ENCODE results near the gene RRP1B. TPM values are rescaled to one million over a fixed set of nuclear protein-coding genes. Genes with fewer than 3 reads are reported as not detected.

RRP1B gene
- total and polyA plus RNA-seq, 2 of the 13 experiments (the other 11 are each of a cell fraction or from before 2014, with no cell fraction given), result 16.3 to 46.2 TPM

DNA sequence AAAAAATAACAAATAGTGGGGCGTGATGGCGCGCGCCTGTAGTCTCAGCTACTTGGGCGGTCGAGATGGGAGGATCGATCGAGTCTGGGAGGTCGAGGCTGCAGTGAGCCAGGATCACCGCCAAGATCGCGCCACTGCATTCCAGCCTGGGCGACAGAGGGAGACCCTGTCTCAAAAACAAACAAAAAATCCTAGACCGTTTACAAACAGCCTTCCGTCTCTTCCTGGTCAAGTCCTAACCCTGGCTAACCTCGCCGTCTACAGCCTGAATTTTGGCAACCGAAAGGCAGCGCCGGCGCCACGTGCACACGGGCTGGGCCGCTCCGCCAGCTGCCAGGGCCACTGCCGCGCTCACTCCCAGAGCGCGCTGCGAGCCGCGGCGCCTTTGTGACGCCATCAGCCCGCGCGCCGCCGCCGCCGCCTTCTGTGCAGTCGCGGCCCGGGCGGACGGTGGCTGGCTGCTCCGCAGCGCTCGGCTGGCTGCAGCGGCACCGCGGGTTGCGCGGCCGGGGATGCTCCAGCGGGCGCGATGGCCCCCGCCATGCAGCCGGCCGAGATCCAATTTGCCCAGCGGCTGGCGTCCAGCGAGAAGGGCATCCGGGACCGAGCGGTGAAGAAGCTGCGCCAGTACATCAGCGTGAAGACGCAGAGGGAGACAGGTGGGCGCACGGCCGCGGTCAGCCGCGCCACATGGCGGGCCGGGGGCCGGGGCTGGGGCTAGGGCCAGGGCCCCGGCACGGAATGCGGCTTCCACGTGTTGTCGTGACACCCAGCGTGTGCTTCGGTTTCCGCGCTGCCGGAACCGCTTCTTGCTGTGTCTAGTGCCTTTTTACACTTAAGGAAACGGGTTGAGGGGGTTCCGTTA lies at the start of gene RRP1B, which contains the start of gene HSF2BP (continued):
- TF ChIP-seq, protein P1, sequence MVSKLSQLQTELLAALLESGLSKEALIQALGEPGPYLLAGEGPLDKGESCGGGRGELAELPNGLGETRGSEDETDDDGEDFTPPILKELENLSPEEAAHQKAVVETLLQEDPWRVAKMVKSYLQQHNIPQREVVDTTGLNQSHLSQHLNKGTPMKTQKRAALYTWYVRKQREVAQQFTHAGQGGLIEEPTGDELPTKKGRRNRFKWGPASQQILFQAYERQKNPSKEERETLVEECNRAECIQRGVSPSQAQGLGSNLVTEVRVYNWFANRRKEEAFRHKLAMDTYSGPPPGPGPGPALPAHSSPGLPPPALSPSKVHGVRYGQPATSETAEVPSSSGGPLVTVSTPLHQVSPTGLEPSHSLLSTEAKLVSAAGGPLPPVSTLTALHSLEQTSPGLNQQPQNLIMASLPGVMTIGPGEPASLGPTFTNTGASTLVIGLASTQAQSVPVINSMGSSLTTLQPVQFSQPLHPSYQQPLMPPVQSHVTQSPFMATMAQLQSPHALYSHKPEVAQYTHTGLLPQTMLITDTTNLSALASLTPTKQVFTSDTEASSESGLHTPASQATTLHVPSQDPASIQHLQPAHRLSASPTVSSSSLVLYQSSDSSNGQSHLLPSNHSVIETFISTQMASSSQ (IDR thresholded peaks at IDR 0.05; ENCODE audit: low read depth), result no peak
- TF ChIP-seq, protein P1 (CRISPR knock-in tag; IDR thresholded peaks at IDR 0.05; ENCODE audit: borderline replicate concordance), result peak; percentile 68; the same call in 1 of the 2 replicates
- no peak for TF ChIP-seq FOXP1 (IDR thresholded peaks at IDR 0.05)
- no peak for TF ChIP-seq FOXP1 (CRISPR knock-in tag; IDR thresholded peaks at IDR 0.05)
- TF ChIP-seq, protein P2, sequence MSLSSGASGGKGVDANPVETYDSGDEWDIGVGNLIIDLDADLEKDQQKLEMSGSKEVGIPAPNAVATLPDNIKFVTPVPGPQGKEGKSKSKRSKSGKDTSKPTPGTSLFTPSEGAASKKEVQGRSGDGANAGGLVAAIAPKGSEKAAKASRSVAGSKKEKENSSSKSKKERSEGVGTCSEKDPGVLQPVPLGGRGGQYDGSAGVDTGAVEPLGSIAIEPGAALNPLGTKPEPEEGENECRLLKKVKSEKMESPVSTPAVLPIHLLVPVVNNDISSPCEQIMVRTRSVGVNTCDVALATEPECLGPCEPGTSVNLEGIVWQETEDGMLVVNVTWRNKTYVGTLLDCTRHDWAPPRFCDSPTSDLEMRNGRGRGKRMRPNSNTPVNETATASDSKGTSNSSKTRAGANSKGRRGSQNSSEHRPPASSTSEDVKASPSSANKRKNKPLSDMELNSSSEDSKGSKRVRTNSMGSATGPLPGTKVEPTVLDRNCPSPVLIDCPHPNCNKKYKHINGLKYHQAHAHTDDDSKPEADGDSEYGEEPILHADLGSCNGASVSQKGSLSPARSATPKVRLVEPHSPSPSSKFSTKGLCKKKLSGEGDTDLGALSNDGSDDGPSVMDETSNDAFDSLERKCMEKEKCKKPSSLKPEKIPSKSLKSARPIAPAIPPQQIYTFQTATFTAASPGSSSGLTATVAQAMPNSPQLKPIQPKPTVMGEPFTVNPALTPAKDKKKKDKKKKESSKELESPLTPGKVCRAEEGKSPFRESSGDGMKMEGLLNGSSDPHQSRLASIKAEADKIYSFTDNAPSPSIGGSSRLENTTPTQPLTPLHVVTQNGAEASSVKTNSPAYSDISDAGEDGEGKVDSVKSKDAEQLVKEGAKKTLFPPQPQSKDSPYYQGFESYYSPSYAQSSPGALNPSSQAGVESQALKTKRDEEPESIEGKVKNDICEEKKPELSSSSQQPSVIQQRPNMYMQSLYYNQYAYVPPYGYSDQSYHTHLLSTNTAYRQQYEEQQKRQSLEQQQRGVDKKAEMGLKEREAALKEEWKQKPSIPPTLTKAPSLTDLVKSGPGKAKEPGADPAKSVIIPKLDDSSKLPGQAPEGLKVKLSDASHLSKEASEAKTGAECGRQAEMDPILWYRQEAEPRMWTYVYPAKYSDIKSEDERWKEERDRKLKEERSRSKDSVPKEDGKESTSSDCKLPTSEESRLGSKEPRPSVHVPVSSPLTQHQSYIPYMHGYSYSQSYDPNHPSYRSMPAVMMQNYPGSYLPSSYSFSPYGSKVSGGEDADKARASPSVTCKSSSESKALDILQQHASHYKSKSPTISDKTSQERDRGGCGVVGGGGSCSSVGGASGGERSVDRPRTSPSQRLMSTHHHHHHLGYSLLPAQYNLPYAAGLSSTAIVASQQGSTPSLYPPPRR (CRISPR knock-in tag; IDR thresholded peaks at IDR 0.05; ENCODE audit: borderline replicate concordance), result no peak; the same call in 1 of the 2 replicates
- TF ChIP-seq, protein P3, sequence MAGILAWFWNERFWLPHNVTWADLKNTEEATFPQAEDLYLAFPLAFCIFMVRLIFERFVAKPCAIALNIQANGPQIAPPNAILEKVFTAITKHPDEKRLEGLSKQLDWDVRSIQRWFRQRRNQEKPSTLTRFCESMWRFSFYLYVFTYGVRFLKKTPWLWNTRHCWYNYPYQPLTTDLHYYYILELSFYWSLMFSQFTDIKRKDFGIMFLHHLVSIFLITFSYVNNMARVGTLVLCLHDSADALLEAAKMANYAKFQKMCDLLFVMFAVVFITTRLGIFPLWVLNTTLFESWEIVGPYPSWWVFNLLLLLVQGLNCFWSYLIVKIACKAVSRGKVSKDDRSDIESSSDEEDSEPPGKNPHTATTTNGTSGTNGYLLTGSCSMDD (CRISPR knock-in tag; IDR thresholded peaks at IDR 0.05), result peak; percentile 94; the same call in 1 of the 2 replicates
- TF ChIP-seq, protein P4, sequence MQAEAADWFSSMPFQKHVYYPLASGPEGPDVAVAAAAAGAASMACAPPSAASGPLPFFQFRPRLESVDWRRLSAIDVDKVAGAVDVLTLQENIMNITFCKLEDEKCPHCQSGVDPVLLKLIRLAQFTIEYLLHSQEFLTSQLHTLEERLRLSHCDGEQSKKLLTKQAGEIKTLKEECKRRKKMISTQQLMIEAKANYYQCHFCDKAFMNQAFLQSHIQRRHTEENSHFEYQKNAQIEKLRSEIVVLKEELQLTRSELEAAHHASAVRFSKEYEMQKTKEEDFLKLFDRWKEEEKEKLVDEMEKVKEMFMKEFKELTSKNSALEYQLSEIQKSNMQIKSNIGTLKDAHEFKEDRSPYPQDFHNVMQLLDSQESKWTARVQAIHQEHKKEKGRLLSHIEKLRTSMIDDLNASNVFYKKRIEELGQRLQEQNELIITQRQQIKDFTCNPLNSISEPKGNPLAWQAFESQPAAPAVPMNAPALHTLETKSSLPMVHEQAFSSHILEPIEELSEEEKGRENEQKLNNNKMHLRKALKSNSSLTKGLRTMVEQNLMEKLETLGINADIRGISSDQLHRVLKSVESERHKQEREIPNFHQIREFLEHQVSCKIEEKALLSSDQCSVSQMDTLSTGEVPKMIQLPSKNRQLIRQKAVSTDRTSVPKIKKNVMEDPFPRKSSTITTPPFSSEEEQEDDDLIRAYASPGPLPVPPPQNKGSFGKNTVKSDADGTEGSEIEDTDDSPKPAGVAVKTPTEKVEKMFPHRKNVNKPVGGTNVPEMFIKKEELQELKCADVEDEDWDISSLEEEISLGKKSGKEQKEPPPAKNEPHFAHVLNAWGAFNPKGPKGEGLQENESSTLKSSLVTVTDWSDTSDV (CRISPR knock-in tag; IDR thresholded peaks at IDR 0.05), result peak; percentile 91; the same call in 1 of the 2 replicates
- no peak for TF ChIP-seq SP5 (CRISPR knock-in tag; IDR thresholded peaks at IDR 0.05; ENCODE audit: borderline replicate concordance, low read depth)
- peak; percentile 76; the same call in 1 of the 2 replicates for TF ChIP-seq ZNF562 (CRISPR knock-in tag; IDR thresholded peaks at IDR 0.05; ENCODE audit: borderline replicate concordance)
- no peak for TF ChIP-seq LCORL (IDR thresholded peaks at IDR 0.05)
- TF ChIP-seq LCORL (CRISPR knock-in tag; IDR thresholded peaks at IDR 0.05), result no peak
- peak; percentile 73; the same call in 1 of the 2 replicates for TF ChIP-seq ZNF205 (CRISPR knock-in tag; IDR thresholded peaks at IDR 0.05)
- TF ChIP-seq, protein P5, sequence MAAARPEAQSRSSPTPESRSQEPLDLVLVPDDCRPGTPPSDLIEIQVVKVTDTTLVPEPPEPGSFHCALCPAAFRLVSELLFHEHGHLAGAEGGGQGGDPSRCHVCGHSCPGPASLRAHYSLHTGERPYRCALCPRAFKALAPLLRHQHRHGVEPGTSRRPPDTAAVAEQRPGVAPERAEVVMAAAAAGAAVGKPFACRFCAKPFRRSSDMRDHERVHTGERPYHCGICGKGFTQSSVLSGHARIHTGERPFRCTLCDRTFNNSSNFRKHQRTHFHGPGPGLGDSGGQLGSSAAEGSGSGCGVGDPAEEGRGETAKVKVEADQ (CRISPR knock-in tag; IDR thresholded peaks at IDR 0.05; ENCODE audit: borderline replicate concordance), result peak; percentile 80; the same call in 1 of the 2 replicates
- no peak for TF ChIP-seq ZSCAN29 (CRISPR knock-in tag; conservative IDR thresholded peaks at IDR 0.05)
- no peak for TF ChIP-seq RARG (CRISPR knock-in tag; IDR thresholded peaks at IDR 0.05; ENCODE audit: low read depth)
